ENCODE results near the gene FRAS1.

FRAS1 gene

GRCh38 chr4:78557841-78558240 lies 500.7 kb downstream of the FRAS1 start:
- DNase-seq: no peak

- DNase-seq: no peak
Measured at GRCh38 chr4:78558410-78558809, 501.3 kb downstream of the FRAS1 start.

GRCh38 chr4:78560296-78560963 lies 503.3 kb downstream of the FRAS1 start:
- DNase-seq: no peak

- DNase-seq: no peak
Measured at GRCh38 chr4:78561677-78562076, 504.6 kb downstream of the FRAS1 start.

GRCh38 chr4:78562687-78563086 lies 505.6 kb downstream of the FRAS1 start:
- DNase-seq: no peak

- DNase-seq: no peak
Measured at GRCh38 chr4:78565971-78566372, 508.8 kb downstream of the FRAS1 start.

- no peak for DNase-seq
Measured at GRCh38 chr4:78566834-78567499, 509.8 kb downstream of the FRAS1 start.

GRCh38 chr4:78567500-78568060 lies 510.5 kb downstream of the FRAS1 start:
- no peak for DNase-seq

GRCh38 chr4:78568640-78569305 lies 511.6 kb downstream of the FRAS1 start:
- DNase-seq: no peak

- DNase-seq: no peak
Measured at GRCh38 chr4:78569306-78569821, 512.2 kb downstream of the FRAS1 start.

GRCh38 chr4:78570117-78570516 lies 513.0 kb downstream of the FRAS1 start:
- DNase-seq: no peak

- no peak for DNase-seq
Measured at GRCh38 chr4:78571804-78572203, 514.7 kb downstream of the FRAS1 start.

GRCh38 chr4:78578674-78579425 lies 521.7 kb downstream of the FRAS1 start:
- no peak for DNase-seq

GRCh38 chr4:78581618-78582017 lies 524.5 kb downstream of the FRAS1 start:
- no peak for DNase-seq

- DNase-seq: no peak
Measured at GRCh38 chr4:78584863-78585547, 527.9 kb downstream of the FRAS1 start.

- DNase-seq: no peak
Measured at GRCh38 chr4:78585633-78586032, 528.5 kb downstream of the FRAS1 start.

GRCh38 chr4:78588894-78589545 lies 531.9 kb downstream of the FRAS1 start:
- no peak for DNase-seq

- no peak for DNase-seq
Measured at GRCh38 chr4:78591404-78591803, 534.3 kb downstream of the FRAS1 start.

- DNase-seq: no peak
Measured at GRCh38 chr4:78592088-78592783, 535.1 kb downstream of the FRAS1 start.
